ENCODE data around the gene COL4A1. TPM values are rescaled to one million over a fixed set of nuclear protein-coding genes. Genes with fewer than 3 reads are reported as not detected.

The COL4A1 gene
- total RNA-seq = 107 TPM
- long read RNA-seq, full-length matches to known transcripts = 43 of 128 reads
- long read RNA-seq, partial matches to known transcripts = 75 of 128 reads
- long read RNA-seq, other reads (novel, unspliced or antisense) = 10 of 128 reads

GRCh38 chr13:110306960-110307766 lies at the start of gene COL4A1, which contains the start of gene COL4A2:
TSS of gene COL4A1 (minus strand) at chr13:110307157. CDS start at chr13:110307027, 130 bp downstream.
TSS of gene COL4A2 (plus strand) at chr13:110307284. CDS start at chr13:110307904, 620 bp downstream.
- ATAC-seq (ENCODE audit: poor library complexity) = peak; percentile 84
- peak; percentile 89 for DNase-seq
- intact Hi-C loops (cut with DNase I) = loop anchor here (5.0 kb wide), 2 partner anchors 85 to 105 kb away; no protein-coding TSS in a partner anchor

GRCh38 chr13:110356362-110356761 lies 49.4 kb upstream of the COL4A1 start:
- DNase-seq (no peak), ATAC-seq (ENCODE audit: poor library complexity) (no peak)
- intact Hi-C loops (cut with DNase I) = no loop called here

GRCh38 chr13:110354715-110355473 lies 47.9 kb upstream of the COL4A1 start:
- ATAC-seq (ENCODE audit: poor library complexity) (no peak), DNase-seq (no peak)
- intact Hi-C loops (cut with DNase I) = no loop called here

DNA sequence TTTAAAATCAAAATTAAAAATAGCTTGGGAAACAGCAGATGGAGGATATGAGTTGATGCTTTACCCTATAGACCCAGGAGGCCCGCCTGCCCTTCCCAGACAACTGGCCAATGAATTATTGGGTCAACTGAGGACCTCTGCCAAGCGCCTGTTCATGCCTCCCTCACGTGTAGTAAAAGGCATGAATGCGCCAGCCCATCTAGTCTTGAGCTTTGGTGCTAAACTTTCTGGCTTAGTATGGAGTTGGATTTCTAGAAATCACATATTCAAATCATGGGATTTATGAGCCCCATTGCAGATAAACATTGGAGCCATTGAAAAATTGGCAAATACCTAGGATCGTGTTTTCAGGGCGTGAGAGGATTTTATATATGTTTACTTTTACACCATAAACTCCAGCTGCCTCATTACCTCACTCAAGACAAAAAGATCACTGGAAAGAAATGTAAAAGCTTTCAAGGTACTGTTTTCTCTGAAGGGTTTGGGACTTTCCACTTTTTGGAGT lies 47.2 kb upstream of the COL4A1 start:
- DNase-seq (no peak), ATAC-seq (ENCODE audit: poor library complexity) (no peak)
- intact Hi-C loops (cut with DNase I) = no loop called here

- no peak for ATAC-seq (ENCODE audit: poor library complexity)
- no peak for DNase-seq
- intact Hi-C loops (cut with DNase I) = no loop called here
These were observed 46.5 kb upstream of the COL4A1 start for GRCh38 chr13:110353339-110353977.

DNA sequence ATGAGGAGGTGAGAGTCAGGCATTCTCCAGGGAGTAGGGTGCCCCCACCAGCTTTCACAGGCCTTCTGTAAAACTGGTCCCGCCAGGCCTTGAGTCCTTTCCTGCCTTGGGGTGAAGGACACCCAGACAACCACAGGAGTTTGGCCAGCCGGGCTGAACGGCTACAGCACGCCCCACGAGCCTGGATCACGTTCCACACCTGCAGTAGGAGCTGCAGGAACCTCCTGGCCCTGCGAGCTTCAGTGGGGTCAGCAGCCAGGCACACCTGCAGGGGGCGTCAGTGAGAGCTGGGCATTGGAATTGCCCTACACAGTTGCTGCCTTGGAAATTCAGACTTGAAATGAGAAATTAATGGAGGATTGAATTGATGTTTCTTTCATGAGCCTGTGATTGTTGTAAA lies 45.8 kb upstream of the COL4A1 start:
- intact Hi-C loops (cut with DNase I) = no loop called here
- no peak for ATAC-seq (ENCODE audit: poor library complexity)
- no peak for DNase-seq

GRCh38 chr13:110351636-110352420 lies 44.9 kb upstream of the COL4A1 start:
- DNase-seq (no peak), ATAC-seq (ENCODE audit: poor library complexity) (no peak)

DNA sequence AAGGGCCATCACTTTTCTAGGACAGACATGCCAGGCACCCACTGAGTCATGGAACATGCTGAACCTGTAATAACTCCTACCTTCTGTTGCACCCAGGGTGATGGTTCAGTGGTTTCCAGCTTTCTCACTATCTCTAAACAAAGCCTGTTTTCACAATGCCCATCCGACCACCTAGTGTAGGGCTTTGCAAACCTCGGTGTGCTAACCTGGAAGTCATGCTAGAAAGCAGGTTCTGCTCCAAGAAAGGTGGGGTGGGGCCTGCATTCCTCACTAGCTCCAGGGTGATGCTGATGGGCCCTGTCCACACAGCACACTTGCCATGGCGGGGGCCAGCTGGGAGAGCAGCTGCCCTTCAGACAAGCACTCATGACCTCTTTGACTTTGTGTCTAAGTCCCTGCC lies 43.6 kb upstream of the COL4A1 start:
- peak; percentile 58 for DNase-seq
- intact Hi-C loops (cut with DNase I) = no loop called here
- peak; percentile 57 for ATAC-seq (ENCODE audit: poor library complexity)

More at GRCh38 chr13:110351636-110352420, 44.9 kb upstream of the COL4A1 start:
- intact Hi-C loops (cut with DNase I) = no loop called here

GRCh38 chr13:110350049-110350448 lies 43.1 kb upstream of the COL4A1 start:
- DNase-seq = no peak
- ATAC-seq (ENCODE audit: poor library complexity) = no peak

DNA sequence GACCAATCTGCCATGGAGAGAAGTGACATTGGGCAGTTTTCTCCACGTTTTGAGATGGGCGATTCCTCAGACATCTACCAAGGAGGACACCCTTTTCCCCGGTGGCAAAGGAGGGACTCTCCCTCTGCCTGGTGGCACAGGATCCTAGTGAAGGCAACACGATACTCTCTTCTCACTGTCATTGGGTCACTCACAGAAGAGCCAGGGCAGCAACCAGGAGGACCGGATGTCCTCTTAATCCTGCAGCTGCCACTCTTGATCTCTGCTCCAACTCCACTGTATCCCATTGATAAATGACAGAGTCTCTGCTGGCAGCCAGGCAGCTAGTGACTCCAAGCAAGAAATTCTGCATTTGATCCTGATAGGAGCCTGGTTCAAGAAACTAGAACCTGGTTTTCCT lies 42.3 kb upstream of the COL4A1 start:
- DNase-seq (no peak), ATAC-seq (ENCODE audit: poor library complexity) (peak; percentile 28)
- intact Hi-C loops (cut with DNase I) = no loop called here

More at GRCh38 chr13:110350049-110350448, 43.1 kb upstream of the COL4A1 start:
- intact Hi-C loops (cut with DNase I) = no loop called here

GRCh38 chr13:110348309-110349105 lies 41.5 kb upstream of the COL4A1 start:
- intact Hi-C loops (cut with DNase I) = no loop called here
- ATAC-seq (ENCODE audit: poor library complexity) (no peak), DNase-seq (no peak)

- DNase-seq = peak; percentile 66
- intact Hi-C loops (cut with DNase I) = no loop called here
- ATAC-seq (ENCODE audit: poor library complexity) = peak; percentile 64
These were observed 40.8 kb upstream of the COL4A1 start for GRCh38 chr13:110347535-110348308.

DNA sequence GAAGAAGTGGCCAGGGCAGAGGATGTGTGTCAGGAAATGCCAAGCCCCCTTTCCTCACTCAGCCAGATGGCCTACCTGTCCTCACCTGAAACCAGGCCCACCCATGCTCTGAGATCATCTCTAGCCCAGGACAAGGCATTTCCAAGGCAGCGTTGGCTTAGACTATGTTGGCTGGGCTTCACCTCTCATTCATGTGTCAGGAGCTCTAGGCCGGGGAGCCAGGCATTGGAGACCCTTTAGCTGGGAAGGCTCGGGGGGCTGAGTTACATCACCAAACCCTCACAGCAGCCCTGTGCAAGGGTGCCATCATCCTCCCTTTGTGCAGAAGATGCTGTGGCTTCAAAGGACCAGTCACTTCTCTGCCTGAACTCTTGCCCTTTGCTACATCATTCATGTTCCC lies 40.1 kb upstream of the COL4A1 start:
- DNase-seq = no peak

DNA sequence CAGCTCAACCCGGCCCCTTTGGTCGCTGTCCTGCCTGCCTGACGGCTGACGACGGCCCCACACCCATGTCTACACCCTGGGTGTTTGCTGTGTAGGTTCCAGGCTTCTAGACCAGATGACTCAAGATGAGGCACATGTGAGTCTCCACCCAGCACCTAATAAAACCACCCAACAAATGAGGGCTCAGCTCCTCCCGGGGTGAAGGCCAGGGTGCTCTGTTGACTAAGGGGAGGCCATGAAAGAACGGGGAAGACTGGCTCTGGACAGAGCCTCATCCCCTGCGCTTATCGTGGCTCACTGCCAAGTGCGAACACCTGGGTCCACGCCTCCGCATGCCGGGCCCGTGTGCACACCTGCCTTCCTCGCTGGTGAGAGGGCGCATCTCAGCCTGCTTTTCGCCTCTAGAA lies 39.7 kb upstream of the COL4A1 start:
- intact Hi-C loops (cut with DNase I) = no loop called here
- DNase-seq (no peak), ATAC-seq (ENCODE audit: poor library complexity) (no peak)

More for the DNA sequence above, 40.1 kb upstream of the COL4A1 start:
- ATAC-seq (ENCODE audit: poor library complexity) = no peak
- intact Hi-C loops (cut with DNase I) = no loop called here

DNA sequence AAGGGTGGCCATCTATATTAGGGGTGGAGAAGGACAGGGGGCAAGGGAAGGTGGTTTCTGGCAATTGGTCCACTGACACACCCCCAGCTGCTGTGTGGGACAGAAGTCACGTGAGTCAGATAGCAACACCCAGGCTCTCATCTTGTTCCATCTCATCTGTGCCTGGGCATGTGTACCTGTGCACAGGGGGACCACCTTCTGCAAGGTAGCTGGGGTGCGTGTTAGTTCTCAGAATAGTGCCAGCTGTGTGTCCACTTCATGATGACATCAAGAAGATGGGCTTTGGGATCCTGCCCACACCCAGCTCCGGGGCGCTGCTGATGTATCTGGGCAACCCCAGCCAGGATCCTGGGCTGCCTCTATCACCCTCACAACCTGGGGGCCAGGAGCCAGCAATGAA lies 38.7 kb upstream of the COL4A1 start:
- DNase-seq = no peak
- no peak for ATAC-seq (ENCODE audit: poor library complexity)
- intact Hi-C loops (cut with DNase I) = no loop called here

DNA sequence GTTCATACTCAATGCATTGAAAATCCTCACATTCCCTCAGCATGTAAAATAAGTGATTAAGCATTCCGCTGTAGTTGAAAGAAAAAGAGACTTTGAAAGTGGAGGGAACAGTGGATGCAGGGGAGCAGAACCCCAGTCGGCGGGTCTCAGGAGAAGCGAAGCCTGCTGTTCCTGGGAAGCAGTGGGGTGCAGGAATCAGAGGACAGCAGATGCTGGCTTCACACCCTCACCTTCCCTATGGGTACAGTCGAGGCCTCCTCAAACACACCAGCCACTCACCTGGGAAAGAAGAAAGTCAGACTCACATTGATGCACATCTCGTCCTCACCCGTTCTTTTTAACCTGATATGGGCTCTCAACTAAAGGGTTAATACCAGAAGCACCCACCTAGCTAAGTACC lies 38.3 kb upstream of the COL4A1 start:
- intact Hi-C loops (cut with DNase I) = no loop called here
- DNase-seq = no peak
- ATAC-seq (ENCODE audit: poor library complexity) = no peak

DNA sequence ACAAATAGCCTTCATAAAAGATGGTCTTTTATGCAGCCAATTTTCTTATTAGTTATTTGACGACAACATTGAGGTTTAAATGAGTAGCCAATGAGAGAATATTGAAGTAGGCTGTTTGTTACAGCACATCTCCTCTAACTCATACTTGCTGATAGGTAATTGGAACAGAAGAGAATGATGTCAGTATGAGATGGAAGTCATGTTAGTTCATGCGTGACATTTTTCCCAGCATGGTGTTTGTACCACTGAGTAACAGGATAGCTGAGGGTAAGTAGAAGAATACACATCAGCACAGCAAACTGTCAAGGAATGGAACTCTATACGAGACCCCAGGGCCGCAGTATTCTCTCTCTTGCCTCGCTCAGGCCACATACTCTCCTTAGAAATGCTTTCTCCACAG lies 37.4 kb upstream of the COL4A1 start:
- intact Hi-C loops (cut with DNase I) = no loop called here
- DNase-seq = no peak
- ATAC-seq (ENCODE audit: poor library complexity) = no peak

All from Right ventricle myocardium superior (tissue), 1 donor.